HEK293 (cell line): ENCODE measurements around the gene RPL35A.

Experiments used
- CTCF ChIP-seq: fragments of 450-650 bp; formaldehyde crosslinking; IDR thresholded peaks from 2 replicates; pipeline ENCODE4 v1.5.1; 2016; ENCODE audit warnings: missing biosample characterization, missing genetic modification characterization
- TCF7L2 ChIP-seq: IDR thresholded peaks from 2 replicates; pipeline ENCODE4 v1.6.1; 2011; ENCODE audit warnings: low read depth, mild to moderate bottlenecking, inconsistent platforms, low read length, moderate library complexity, borderline replicate concordance
- ZBTB20 ChIP-seq: fragments of 450-650 bp; formaldehyde crosslinking; IDR thresholded peaks from 2 replicates; pipeline ENCODE4 v1.5.1; 2016; ENCODE audit warnings: missing biosample characterization, missing genetic modification characterization
- ZFP37 ChIP-seq: fragments of 450-650 bp; formaldehyde crosslinking; IDR thresholded peaks from 2 replicates; pipeline ENCODE4 v1.5.1; 2016; ENCODE audit warnings: missing biosample characterization, missing genetic modification characterization
- ZNF274 ChIP-seq, 2 experiments: fragments of 200-500 bp in 1 of 2; fragments of 450-650 bp in 1 of 2; sonication (Bioruptor generic) in 1 of 2; formaldehyde crosslinking in 1 of 2; IDR thresholded peaks; 2 replicates each; pipeline versions ENCODE4 v1.5.1 to v1.6.1; 2014 to 2016; ENCODE audit warnings: borderline replicate concordance in 1 of 2, inconsistent platforms in 1 of 2, low read length in 1 of 2, missing biosample characterization in 1 of 2, missing genetic modification characterization in 1 of 2
- ZNF423 ChIP-seq: fragments of 450-650 bp; formaldehyde crosslinking; IDR thresholded peaks from 2 replicates; pipeline ENCODE4 v1.5.1; 2016; ENCODE audit warnings: missing biosample characterization, missing genetic modification characterization
- ZNF530 ChIP-seq: fragments of 450-650 bp; formaldehyde crosslinking; IDR thresholded peaks from 2 replicates; pipeline ENCODE4 v1.5.1; 2016; ENCODE audit warnings: low read depth, missing biosample characterization, missing genetic modification characterization
- ZNF843 ChIP-seq: fragments of 450-650 bp; formaldehyde crosslinking; IDR thresholded peaks from 2 replicates; pipeline ENCODE4 v1.5.1; 2016; ENCODE audit warnings: missing biosample characterization, missing genetic modification characterization
- TF ChIP-seq, protein P1 (sequence below): fragments of 450-650 bp; formaldehyde crosslinking; IDR thresholded peaks from 2 replicates; pipeline ENCODE4 v1.5.1; 2016; ENCODE audit warnings: missing biosample characterization, missing genetic modification characterization
- TF ChIP-seq, protein P2 (sequence below): fragments of 450-650 bp; formaldehyde crosslinking; IDR thresholded peaks from 2 replicates; pipeline ENCODE4 v1.5.1; 2016; ENCODE audit warnings: missing biosample characterization, missing genetic modification characterization
- TF ChIP-seq, protein P3 (sequence below): fragments of 450-650 bp; formaldehyde crosslinking; IDR thresholded peaks from 2 replicates; pipeline ENCODE4 v1.5.1; 2016; ENCODE audit warnings: missing biosample characterization, missing genetic modification characterization, low read depth

DNA sequence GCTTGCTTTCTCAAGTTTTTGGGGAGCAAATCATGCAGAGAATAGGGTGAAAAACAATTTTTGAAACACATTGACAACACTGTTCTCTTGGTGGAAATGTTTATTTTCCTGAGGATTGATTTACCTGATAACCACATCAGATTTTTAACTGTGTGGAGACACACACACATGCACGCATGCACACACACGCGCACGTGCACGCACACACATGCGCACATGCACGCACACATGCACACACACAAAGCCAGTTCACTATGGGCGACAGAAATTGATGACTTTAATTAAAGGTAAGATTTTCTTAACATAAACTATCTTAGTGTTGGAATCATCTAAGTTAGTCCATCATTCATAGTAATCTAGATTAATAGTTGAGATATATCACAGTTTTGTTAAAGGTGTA is 25.3 kb downstream of the RPL35A start:
- TF ChIP-seq, protein P1, sequence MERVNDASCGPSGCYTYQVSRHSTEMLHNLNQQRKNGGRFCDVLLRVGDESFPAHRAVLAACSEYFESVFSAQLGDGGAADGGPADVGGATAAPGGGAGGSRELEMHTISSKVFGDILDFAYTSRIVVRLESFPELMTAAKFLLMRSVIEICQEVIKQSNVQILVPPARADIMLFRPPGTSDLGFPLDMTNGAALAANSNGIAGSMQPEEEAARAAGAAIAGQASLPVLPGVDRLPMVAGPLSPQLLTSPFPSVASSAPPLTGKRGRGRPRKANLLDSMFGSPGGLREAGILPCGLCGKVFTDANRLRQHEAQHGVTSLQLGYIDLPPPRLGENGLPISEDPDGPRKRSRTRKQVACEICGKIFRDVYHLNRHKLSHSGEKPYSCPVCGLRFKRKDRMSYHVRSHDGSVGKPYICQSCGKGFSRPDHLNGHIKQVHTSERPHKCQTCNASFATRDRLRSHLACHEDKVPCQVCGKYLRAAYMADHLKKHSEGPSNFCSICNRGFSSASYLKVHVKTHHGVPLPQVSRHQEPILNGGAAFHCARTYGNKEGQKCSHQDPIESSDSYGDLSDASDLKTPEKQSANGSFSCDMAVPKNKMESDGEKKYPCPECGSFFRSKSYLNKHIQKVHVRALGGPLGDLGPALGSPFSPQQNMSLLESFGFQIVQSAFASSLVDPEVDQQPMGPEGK (tag by site-specific recombination) = no peak
- TF ChIP-seq, protein P2, sequence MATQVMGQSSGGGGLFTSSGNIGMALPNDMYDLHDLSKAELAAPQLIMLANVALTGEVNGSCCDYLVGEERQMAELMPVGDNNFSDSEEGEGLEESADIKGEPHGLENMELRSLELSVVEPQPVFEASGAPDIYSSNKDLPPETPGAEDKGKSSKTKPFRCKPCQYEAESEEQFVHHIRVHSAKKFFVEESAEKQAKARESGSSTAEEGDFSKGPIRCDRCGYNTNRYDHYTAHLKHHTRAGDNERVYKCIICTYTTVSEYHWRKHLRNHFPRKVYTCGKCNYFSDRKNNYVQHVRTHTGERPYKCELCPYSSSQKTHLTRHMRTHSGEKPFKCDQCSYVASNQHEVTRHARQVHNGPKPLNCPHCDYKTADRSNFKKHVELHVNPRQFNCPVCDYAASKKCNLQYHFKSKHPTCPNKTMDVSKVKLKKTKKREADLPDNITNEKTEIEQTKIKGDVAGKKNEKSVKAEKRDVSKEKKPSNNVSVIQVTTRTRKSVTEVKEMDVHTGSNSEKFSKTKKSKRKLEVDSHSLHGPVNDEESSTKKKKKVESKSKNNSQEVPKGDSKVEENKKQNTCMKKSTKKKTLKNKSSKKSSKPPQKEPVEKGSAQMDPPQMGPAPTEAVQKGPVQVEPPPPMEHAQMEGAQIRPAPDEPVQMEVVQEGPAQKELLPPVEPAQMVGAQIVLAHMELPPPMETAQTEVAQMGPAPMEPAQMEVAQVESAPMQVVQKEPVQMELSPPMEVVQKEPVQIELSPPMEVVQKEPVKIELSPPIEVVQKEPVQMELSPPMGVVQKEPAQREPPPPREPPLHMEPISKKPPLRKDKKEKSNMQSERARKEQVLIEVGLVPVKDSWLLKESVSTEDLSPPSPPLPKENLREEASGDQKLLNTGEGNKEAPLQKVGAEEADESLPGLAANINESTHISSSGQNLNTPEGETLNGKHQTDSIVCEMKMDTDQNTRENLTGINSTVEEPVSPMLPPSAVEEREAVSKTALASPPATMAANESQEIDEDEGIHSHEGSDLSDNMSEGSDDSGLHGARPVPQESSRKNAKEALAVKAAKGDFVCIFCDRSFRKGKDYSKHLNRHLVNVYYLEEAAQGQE (tag by site-specific recombination) = no peak
- TF ChIP-seq CTCF (tag by site-specific recombination) (no peak), ZFP37 (tag by site-specific recombination) (no peak), ZNF274 (IDR thresholded peaks at IDR 0.05; ENCODE audit: low read length) (no peak), ZNF274 (tag by site-specific recombination; IDR thresholded peaks at IDR 0.05; ENCODE audit: borderline replicate concordance) (no peak), TCF7L2 (no peak), ZNF530 (no peak), ZBTB20 (tag by site-specific recombination) (no peak), ZNF843 (no peak), ZNF423 (tag by site-specific recombination) (no peak)
- TF ChIP-seq, protein P3, sequence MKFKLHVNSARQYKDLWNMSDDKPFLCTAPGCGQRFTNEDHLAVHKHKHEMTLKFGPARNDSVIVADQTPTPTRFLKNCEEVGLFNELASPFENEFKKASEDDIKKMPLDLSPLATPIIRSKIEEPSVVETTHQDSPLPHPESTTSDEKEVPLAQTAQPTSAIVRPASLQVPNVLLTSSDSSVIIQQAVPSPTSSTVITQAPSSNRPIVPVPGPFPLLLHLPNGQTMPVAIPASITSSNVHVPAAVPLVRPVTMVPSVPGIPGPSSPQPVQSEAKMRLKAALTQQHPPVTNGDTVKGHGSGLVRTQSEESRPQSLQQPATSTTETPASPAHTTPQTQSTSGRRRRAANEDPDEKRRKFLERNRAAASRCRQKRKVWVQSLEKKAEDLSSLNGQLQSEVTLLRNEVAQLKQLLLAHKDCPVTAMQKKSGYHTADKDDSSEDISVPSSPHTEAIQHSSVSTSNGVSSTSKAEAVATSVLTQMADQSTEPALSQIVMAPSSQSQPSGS (tag by site-specific recombination) = no peak
